ENCODE data around the gene RSPO4. TPM values are rescaled to one million over a fixed set of nuclear protein-coding genes. Genes with fewer than 3 reads are reported as not detected.

RSPO4 gene
- total and polyA plus RNA-seq, 2 of the 13 experiments (the other 11 are each of a cell fraction or from before 2014, with no cell fraction given) = not detected

DNA sequence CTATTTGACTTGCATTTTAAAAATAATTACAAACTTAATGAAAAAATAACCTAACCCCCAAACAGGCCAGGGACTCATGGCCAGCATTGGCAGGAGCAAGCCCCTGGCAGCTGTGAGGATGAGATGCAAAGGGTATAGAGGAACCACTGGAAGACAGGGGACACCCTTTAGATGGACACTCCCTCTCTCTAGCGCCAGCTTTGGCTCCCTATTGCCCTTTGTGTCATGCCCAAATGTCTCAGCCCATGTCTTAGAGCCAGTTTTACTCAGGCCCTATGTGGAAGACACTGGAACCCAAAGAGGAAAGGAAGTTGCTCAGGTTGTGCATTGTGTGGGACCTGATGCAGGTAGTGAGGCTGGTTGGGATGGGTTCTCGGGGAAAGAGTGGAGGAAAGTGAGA, 34.9 kb upstream of the RSPO4 start:
- in situ Hi-C loops (cut with HindIII; ENCODE audit: extremely low pct_ligation_motif_present, low pct_unique_long_range_greater_than_20kb) = no loop called here
- BruUV-seq (replicated peaks) = no TSS peak
- WGBS (ENCODE audit: low lambda C conversion rate) = 4% methylated on average over 2 of the region's 2 CpGs

More for the DNA sequence above, 34.9 kb upstream of the RSPO4 start:
- FAIRE-seq (no peak), DNase-seq (ENCODE audit: low spot score) (no peak), ATAC-seq (no peak)
- H4K20me1 ChIP-seq (ENCODE audit: insufficient read depth, low read length) = no peaks in the 10 kb centered on the region
- TF ChIP-seq, protein P1, sequence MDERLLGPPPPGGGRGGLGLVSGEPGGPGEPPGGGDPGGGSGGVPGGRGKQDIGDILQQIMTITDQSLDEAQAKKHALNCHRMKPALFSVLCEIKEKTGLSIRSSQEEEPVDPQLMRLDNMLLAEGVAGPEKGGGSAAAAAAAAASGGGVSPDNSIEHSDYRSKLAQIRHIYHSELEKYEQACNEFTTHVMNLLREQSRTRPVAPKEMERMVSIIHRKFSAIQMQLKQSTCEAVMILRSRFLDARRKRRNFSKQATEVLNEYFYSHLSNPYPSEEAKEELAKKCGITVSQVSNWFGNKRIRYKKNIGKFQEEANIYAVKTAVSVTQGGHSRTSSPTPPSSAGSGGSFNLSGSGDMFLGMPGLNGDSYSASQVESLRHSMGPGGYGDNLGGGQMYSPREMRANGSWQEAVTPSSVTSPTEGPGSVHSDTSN (CRISPR knock-in tag; IDR thresholded peaks at IDR 0.05) = no peak
- TF ChIP-seq ZSCAN5A (CRISPR knock-in tag; IDR thresholded peaks at IDR 0.05; ENCODE audit: borderline replicate concordance) (no peak), THAP9 (CRISPR knock-in tag; IDR thresholded peaks at IDR 0.05; ENCODE audit: borderline replicate concordance) (no peak), ZSCAN12 (CRISPR knock-in tag; IDR thresholded peaks at IDR 0.05) (no peak), SRSF9 (IDR thresholded peaks at IDR 0.05; ENCODE audit: borderline replicate concordance, insufficient read depth, low read depth, low read length, poor library complexity, severe bottlenecking) (no peak), ZNF207 (IDR thresholded peaks at IDR 0.05; ENCODE audit: borderline replicate concordance) (no peak), PAF1 (CRISPR knock-in tag; IDR thresholded peaks at IDR 0.05) (no peak)
- ChIA-PET CTCF (ENCODE audit: low intra/inter-chr PET ratio, low total read pairs) (no interaction called here), POLR2A (no interaction called here)
- no peak overlapping the region for H3K27ac ChIP-seq (ENCODE audit: extremely low read length, insufficient read depth, low read length)
- intact Hi-C loops (cut with micrococcal nuclease; ENCODE audit: unreplicated experiment) = no loop called here
- H3K9me3 ChIP-seq (ENCODE audit: low read length) = no peaks in the 10 kb centered on the region
- H3K79me2 ChIP-seq (ENCODE audit: insufficient read depth, low read length) = no peaks in the 10 kb centered on the region
- H3K27me3 ChIP-seq (ENCODE audit: control insufficient read depth in 1 of 2, insufficient read depth in 2 of 2, low read length in 2 of 2) = no peaks in the 10 kb centered on the region; a peak in 1 of 5 replicates
- peaks cover 21% of the 10 kb centered on the region for H3K4me1 ChIP-seq (ENCODE audit: insufficient read depth, low read length)
- no peak overlapping the region for H3K4me3 ChIP-seq (replicated peaks in 1 of 3; ENCODE audit: insufficient read depth in 1 of 3, low read depth in 2 of 3, low read length in 3 of 3)
- no peak overlapping the region for H3K9ac ChIP-seq (ENCODE audit: insufficient read depth, low read depth, low read length)
- H3K4me2 ChIP-seq (ENCODE audit: low read depth, low read length) = no peak overlapping the region
- H2AFZ ChIP-seq (ENCODE audit: low read length) = no peak overlapping the region
- H3K36me3 ChIP-seq (replicated peaks in 1 of 2; ENCODE audit: control insufficient read depth in 1 of 2, insufficient read depth in 2 of 2, low read length in 2 of 2) = no peaks in the 10 kb centered on the region
